H1 (cell line): ENCODE measurements around the gene PRSS2. TPM values are rescaled to one million over a fixed set of nuclear protein-coding genes. Genes with fewer than 3 reads are reported as not detected.

Source experiments
- CTCF ChIA-PET: fragments of 300-600 bp; sonication (Branson Sonifier 250); formaldehyde crosslinking; loops from one replicate; lab custom pipeline; 2021; ENCODE audit not compliant: partially characterized antibody; lab: Charles Lee
- POLR2A ChIA-PET: fragments of 300-600 bp; sonication (Branson Sonifier 250); formaldehyde crosslinking; loops from one replicate; lab custom pipeline; 2021; ENCODE audit warnings: inconsistent platforms; ENCODE audit not compliant: partially characterized antibody; lab: Charles Lee
- DNase-seq, 2 experiments: peaks; one replicate each; pipeline versions ENCODE4 v3.0.0 to v3.0.0-alpha.2; 2010 to 2022; ENCODE audit warnings: low spot score in 2 of 2, low read depth in 1 of 2, mixed read lengths in 1 of 2
- FAIRE-seq: peaks from 2 replicates; lab custom pipeline; 2011; peaks lifted over from hg19 to GRCh38; lab: Jason Lieb, UNC
- H2AFZ ChIP-seq: 2 replicates; pipeline ENCODE4 v1.8.1; 2012; ENCODE audit warnings: low read length, inconsistent platforms
- H2AK5ac ChIP-seq: 2 replicates; pipeline ENCODE4 v1.6.1; 2013; ENCODE audit warnings: low read depth, low read length
- H2BK120ac ChIP-seq: replicated peaks from 2 replicates; pipeline ENCODE3; 2013; ENCODE audit warnings: low read depth, low read length, inconsistent platforms
- H2BK12ac ChIP-seq: 2 replicates; pipeline ENCODE4 v1.6.1; 2013; ENCODE audit warnings: low read depth, low read length
- H2BK15ac ChIP-seq: 2 replicates; pipeline ENCODE4 v1.6.1; 2013; ENCODE audit warnings: low read length
- H2BK20ac ChIP-seq: 2 replicates; pipeline ENCODE4 v1.6.1; 2013; ENCODE audit warnings: low read length
- H2BK5ac ChIP-seq: 2 replicates; pipeline ENCODE4 v1.6.1; 2013; ENCODE audit warnings: low read depth, low read length
- H3K14ac ChIP-seq: 2 replicates; pipeline ENCODE4 v1.6.1; 2013; ENCODE audit warnings: inconsistent platforms; ENCODE audit not compliant: insufficient read length
- H3K18ac ChIP-seq: 2 replicates; pipeline ENCODE4 v1.6.1; 2013; ENCODE audit warnings: low read length; ENCODE audit errors: extremely low read depth
- H3K23ac ChIP-seq: 2 replicates; pipeline ENCODE4 v1.6.1; 2013; ENCODE audit warnings: inconsistent platforms; ENCODE audit not compliant: insufficient read length
- H3K23me2 ChIP-seq: 2 replicates; pipeline ENCODE4 v1.6.1; 2013; ENCODE audit warnings: low read depth, low read length
- H3K27ac ChIP-seq: 2 replicates; pipeline ENCODE4 v1.6.1; 2011; ENCODE audit warnings: low read depth, low read length, inconsistent platforms
- H3K27me3 ChIP-seq, 4 experiments: replicated peaks in 1 of 4; 1 replicate in 1 of 4; 2 replicates in 3 of 4; pipeline versions ENCODE4 v1.6.1 to v1.8.1; 2011 to 2013; ENCODE audit warnings: low read length in 3 of 4, mild to moderate bottlenecking in 3 of 4, inconsistent platforms in 2 of 4, mixed read lengths in 2 of 4, moderate library complexity in 1 of 4; ENCODE audit not compliant: control insufficient read depth in 3 of 4, insufficient read depth in 3 of 4; ENCODE audit errors: extremely low read depth in 1 of 4
- H3K36me3 ChIP-seq, 4 experiments: 2 replicates each; pipeline versions ENCODE4 v1.6.1 to v1.8.1; 2011 to 2013; ENCODE audit warnings: mild to moderate bottlenecking in 4 of 4, low read length in 3 of 4, moderate library complexity in 2 of 4, control low read depth in 1 of 4, inconsistent platforms in 1 of 4; ENCODE audit not compliant: insufficient read depth in 4 of 4, control insufficient read depth in 2 of 4
- H3K4ac ChIP-seq: replicated peaks from 2 replicates; pipeline ENCODE3; 2013; ENCODE audit warnings: low read length, low read depth, mixed read lengths, inconsistent platforms; ENCODE audit not compliant: insufficient read length
- H3K4me1 ChIP-seq, 4 experiments: replicated peaks in 1 of 4; 1 replicate in 1 of 4; 2 replicates in 3 of 4; pipeline versions ENCODE4 v1.6.1 to v1.8.1; 2011 to 2013; ENCODE audit warnings: low read length in 3 of 4, inconsistent platforms in 2 of 4, mixed read lengths in 1 of 4; ENCODE audit not compliant: insufficient read depth in 4 of 4, control insufficient read depth in 3 of 4
- H3K4me2 ChIP-seq, 2 experiments: 2 replicates each; pipeline versions ENCODE4 v1.6.1 to v1.8.1; 2011 to 2013; ENCODE audit warnings: low read depth in 2 of 2, low read length in 2 of 2, control low read depth in 1 of 2, inconsistent platforms in 1 of 2, mild to moderate bottlenecking in 1 of 2; ENCODE audit not compliant: insufficient read depth in 1 of 2
- H3K4me3 ChIP-seq, 4 experiments: fragments of 200-600, 300-600 bp in 1 of 4; sonication (generic), shearing (Covaris generic), sonication (Bioruptor Twin) in 1 of 4; 2 replicates each; pipeline versions ENCODE4 v1.5.1 to v1.8.1; 2011 to 2016; ENCODE audit warnings: low read length in 4 of 4, low read depth in 3 of 4, control low read depth in 2 of 4, inconsistent platforms in 2 of 4, mild to moderate bottlenecking in 2 of 4, mixed read lengths in 1 of 4, moderate library complexity in 1 of 4; ENCODE audit not compliant: insufficient read depth in 2 of 4; ENCODE audit errors: extremely low read depth in 1 of 4
- H3K56ac ChIP-seq: replicated peaks from 2 replicates; pipeline ENCODE3; 2013; ENCODE audit warnings: low read depth, mild to moderate bottlenecking, mixed read lengths, low read length, inconsistent platforms; ENCODE audit not compliant: insufficient read length
- H3K79me1 ChIP-seq: 2 replicates; pipeline ENCODE4 v1.6.1; 2013; ENCODE audit warnings: low read depth, low read length, control low read depth
- H3K79me2 ChIP-seq, 2 experiments: 2 replicates each; pipeline versions ENCODE4 v1.6.1 to v1.8.1; 2012 to 2013; ENCODE audit warnings: low read length in 2 of 2, mild to moderate bottlenecking in 2 of 2, inconsistent platforms in 1 of 2; ENCODE audit not compliant: insufficient read depth in 2 of 2, control insufficient read depth in 1 of 2
- H3K9ac ChIP-seq, 4 experiments: replicated peaks in 1 of 4; 1 replicate in 1 of 4; 2 replicates in 3 of 4; pipeline versions ENCODE4 v1.6.1 to v1.8.1; 2011 to 2013; ENCODE audit warnings: low read depth in 3 of 4, low read length in 3 of 4, control low read depth in 2 of 4, mild to moderate bottlenecking in 2 of 4, moderate library complexity in 2 of 4, inconsistent platforms in 1 of 4; ENCODE audit errors: extremely low read depth in 1 of 4
- H3K9me3 ChIP-seq, 2 experiments: 2 replicates each; pipeline versions ENCODE4 v1.6.1 to v1.8.1; 2012 to 2013; ENCODE audit warnings: mild to moderate bottlenecking in 2 of 2, moderate library complexity in 2 of 2, control low read depth in 1 of 2, inconsistent platforms in 1 of 2, low read depth in 1 of 2, low read length in 1 of 2, mixed read lengths in 1 of 2; ENCODE audit not compliant: insufficient read depth in 2 of 2
- H4K20me1 ChIP-seq, 2 experiments: replicated peaks in 1 of 2; 2 replicates each; pipeline versions ENCODE3 to v1.8.1; 2011 to 2013; ENCODE audit warnings: inconsistent platforms in 2 of 2, low read length in 2 of 2, mild to moderate bottlenecking in 1 of 2; ENCODE audit not compliant: insufficient read depth in 2 of 2, control insufficient read depth in 1 of 2
- H4K5ac ChIP-seq: 2 replicates; pipeline ENCODE4 v1.6.1; 2013; ENCODE audit warnings: low read length, low read depth, mixed read lengths, inconsistent platforms; ENCODE audit not compliant: insufficient read length
- H4K8ac ChIP-seq: 2 replicates; pipeline ENCODE4 v1.8.0; 2013; ENCODE audit warnings: mild to moderate bottlenecking, moderate library complexity, low read length, inconsistent platforms; ENCODE audit not compliant: insufficient read depth; ENCODE audit errors: extremely low read depth
- H4K91ac ChIP-seq: replicated peaks from 2 replicates; pipeline ENCODE3; 2013; ENCODE audit warnings: low read length, mixed read lengths, inconsistent platforms; ENCODE audit not compliant: insufficient read length
- CHD2 ChIP-seq: IDR thresholded peaks from 2 replicates; pipeline ENCODE4 v1.6.1; 2012; ENCODE audit warnings: low read length, improper control_type of control experiment
- JUN ChIP-seq: IDR thresholded peaks from 2 replicates; pipeline ENCODE4 v1.6.1; 2011; ENCODE audit warnings: low read depth, mild to moderate bottlenecking, improper control_type of control experiment, low read length
- KDM1A ChIP-seq: fragments of 200-600, 300-600 bp; sonication (generic); IDR thresholded peaks from 2 replicates; pipeline ENCODE4 v1.7.1; 2016; ENCODE audit warnings: mild to moderate bottlenecking, low read length, borderline replicate concordance
- POLR2A ChIP-seq, 2 experiments: IDR thresholded peaks; 1 replicate in 1 of 2; 2 replicates in 1 of 2; pipeline ENCODE4 v1.6.1; 2011; ENCODE audit warnings: low read depth in 2 of 2, low read length in 2 of 2, mild to moderate bottlenecking in 2 of 2; ENCODE audit errors: control extremely low read depth in 1 of 2
- RFX5 ChIP-seq: IDR thresholded peaks from 2 replicates; pipeline ENCODE4 v1.6.1; 2011; ENCODE audit warnings: low read depth, low read length, improper control_type of control experiment, borderline replicate concordance
- WGBS, 2 experiments: shearing (Covaris generic) in 1 of 2; methylation state at CpG; one replicate each; pipeline versions ENCODE4 v1.1.6 to v1.1.7; 2013 to 2015; ENCODE audit warnings: low lambda C conversion rate in 2 of 2, mixed read lengths in 2 of 2, inconsistent platforms in 1 of 2, low coverage in 1 of 2, missing lambda C conversion rate in 1 of 2; ENCODE audit not compliant: insufficient replicate concordance in 2 of 2, insufficient coverage in 1 of 2, insufficient read length in 1 of 2; ENCODE audit errors: extremely low coverage in 1 of 2, missing lambda C conversion rate in 1 of 2; 5-methylcytosine and 5-hydroxymethylcytosine counted together
- polyA plus RNA-seq, 7 experiments: library from polyadenylated mRNA; depleted of rRNA in 3 of 7; stranded (reverse) in 5 of 7; unstranded in 2 of 7; fragments of >200 nt in 5 of 7; fragments of 200-250 nt in 2 of 7; gene quantifications; 1 replicate in 5 of 7; 2 replicates in 1 of 7; 4 replicates in 1 of 7; pipeline versions ENCODE4 v1.2.1 to v1.2.3, GENCODE V29; 2011 to 2013; ENCODE audit warnings: missing spikeins in 2 of 7, mixed read lengths in 2 of 7
- total RNA-seq: library from RNA; stranded (reverse); fragmentation: NEBNext Ultra II Directional; extraction: Animal tissue kit (Norgen Biotek cat#: 25700); gene quantifications from 2 replicates; pipeline ENCODE4 v1.2.1, GENCODE V29; 2021

The PRSS2 gene
- total and polyA plus RNA-seq, 2 of the 8 experiments (the other 6 are each of a cell fraction or from before 2014, with no cell fraction given): not detected

GRCh38 chr7:142803901-142804300, 33.1 kb downstream of the PRSS2 start:
- Histone ChIP-seq H4K91ac (no peak overlapping the region), H2AFZ (no peak overlapping the region), H4K8ac (no peak overlapping the region), H3K23me2 (no peaks in the 10 kb centered on the region), H2BK20ac (no peak overlapping the region), H3K79me1 (no peaks in the 10 kb centered on the region), H3K14ac (no peak overlapping the region), H3K23ac (no peak overlapping the region), H2AK5ac (no peak overlapping the region), H3K79me2 (peaks cover 0 to 3% of the 10 kb centered on the region in 2 experiments; a peak in 1 of 4 replicates), H3K36me3 (peaks cover 0 to 15% (median 3%) of the 10 kb centered on the region in 4 experiments; a peak in 4 of 8 replicates), H3K4ac (no peak overlapping the region), H3K27me3 (peaks cover under 1 to 4% (median 2%) of the 10 kb centered on the region in 4 experiments; a peak in 5 of 7 replicates), H3K56ac (no peak overlapping the region), H2BK15ac (no peak overlapping the region), H4K20me1 (no peaks in the 10 kb centered on the region), H3K9me3 (no peaks in the 10 kb centered on the region), H3K18ac (no peak overlapping the region), H3K4me2 (no peak overlapping the region), H2BK12ac (no peak overlapping the region), H3K4me1 (peaks cover 0 to 10% (median 1%) of the 10 kb centered on the region in 4 experiments; a peak in 3 of 7 replicates), H3K4me3 (no peak overlapping the region), H4K5ac (no peak overlapping the region), H3K27ac (no peak overlapping the region), H3K9ac (no peak overlapping the region), H2BK120ac (no peak overlapping the region), H2BK5ac (no peak overlapping the region)
- no peak for TF ChIP-seq CHD2
- no peak for TF ChIP-seq JUN
- TF ChIP-seq POLR2A (IDR thresholded peaks at IDR 0.05; ENCODE audit: control extremely low read depth in 1 of 2, low read depth in 2 of 2, low read length in 2 of 2): peak in 1 of 2 experiments; percentile 16; a peak in 1 of 3 replicates
- no peak for TF ChIP-seq KDM1A
- TF ChIP-seq RFX5: no peak
- DNase-seq (no peak), FAIRE-seq (no peak)
- WGBS, 2 experiments: 95% methylated on average over 4 of the region's 4 CpGs; no CpG with 5 or more reads in 1 of the 2 experiments
- ChIA-PET CTCF (interaction anchor here (0.6 to 18.9 kb wide), 4 partner anchors 9 to 267 kb away, joined by 3 to 430 read pairs (median 4); no protein-coding TSS in a partner anchor), POLR2A (no interaction called here)
